ENCODE data around the gene CAMK1G. TPM values are rescaled to one million over a fixed set of nuclear protein-coding genes. Genes with fewer than 3 reads are reported as not detected.

CAMK1G gene
- total RNA-seq, 2 donors from 2014 or later: 0.55 to 2.1 TPM

DNA sequence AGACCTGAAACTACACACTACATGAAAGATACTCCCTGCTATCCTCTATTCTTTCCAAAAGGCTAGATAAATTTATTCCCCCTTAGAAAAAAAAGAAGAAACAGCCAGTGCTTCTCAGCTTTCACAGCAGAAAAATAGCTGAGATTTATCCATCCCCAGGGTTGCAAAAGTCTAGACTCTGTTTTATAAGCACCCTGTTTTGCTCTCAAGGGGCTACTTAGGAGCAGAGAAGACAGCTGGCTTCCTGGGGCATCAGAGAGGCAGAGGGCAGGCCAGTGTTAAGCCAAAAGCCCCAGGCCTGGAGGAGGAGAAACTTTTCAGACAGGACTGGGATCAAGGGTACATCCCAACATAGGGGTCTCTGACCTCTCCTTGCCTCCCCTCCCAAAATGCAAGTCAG, 64.8 kb downstream of the CAMK1G start:
- H3K36me3 Mint-ChIP-seq (ENCODE audit: low read depth): no peaks in the 10 kb centered on the region
- Histone ChIP-seq H3K4me1 (ENCODE audit: control insufficient read depth, insufficient read depth, low read length) (peaks cover 5% of the 10 kb centered on the region), H3K9me3 (ENCODE audit: control insufficient read depth, low read length) (no peaks in the 10 kb centered on the region), H3K9ac (ENCODE audit: extremely low read depth, low read length, poor library complexity, severe bottlenecking) (no peak overlapping the region), H3K27ac (ENCODE audit: low read depth, low read length) (no peak overlapping the region), H3K36me3 (ENCODE audit: control insufficient read depth, insufficient read depth, low read length) (no peaks in the 10 kb centered on the region), H3K4me3 (ENCODE audit: low read length) (no peak overlapping the region), H3K27me3 (ENCODE audit: control insufficient read depth, insufficient read depth, low read length, poor library complexity, severe bottlenecking) (no peaks in the 10 kb centered on the region)
- H3K4me3 Mint-ChIP-seq: no peak overlapping the region
- H3K27me3 Mint-ChIP-seq (ENCODE audit: insufficient read depth): peaks cover 4% of the 10 kb centered on the region
- peaks cover 13% of the 10 kb centered on the region for H3K4me1 Mint-ChIP-seq
- TF ChIP-seq, protein P1, sequence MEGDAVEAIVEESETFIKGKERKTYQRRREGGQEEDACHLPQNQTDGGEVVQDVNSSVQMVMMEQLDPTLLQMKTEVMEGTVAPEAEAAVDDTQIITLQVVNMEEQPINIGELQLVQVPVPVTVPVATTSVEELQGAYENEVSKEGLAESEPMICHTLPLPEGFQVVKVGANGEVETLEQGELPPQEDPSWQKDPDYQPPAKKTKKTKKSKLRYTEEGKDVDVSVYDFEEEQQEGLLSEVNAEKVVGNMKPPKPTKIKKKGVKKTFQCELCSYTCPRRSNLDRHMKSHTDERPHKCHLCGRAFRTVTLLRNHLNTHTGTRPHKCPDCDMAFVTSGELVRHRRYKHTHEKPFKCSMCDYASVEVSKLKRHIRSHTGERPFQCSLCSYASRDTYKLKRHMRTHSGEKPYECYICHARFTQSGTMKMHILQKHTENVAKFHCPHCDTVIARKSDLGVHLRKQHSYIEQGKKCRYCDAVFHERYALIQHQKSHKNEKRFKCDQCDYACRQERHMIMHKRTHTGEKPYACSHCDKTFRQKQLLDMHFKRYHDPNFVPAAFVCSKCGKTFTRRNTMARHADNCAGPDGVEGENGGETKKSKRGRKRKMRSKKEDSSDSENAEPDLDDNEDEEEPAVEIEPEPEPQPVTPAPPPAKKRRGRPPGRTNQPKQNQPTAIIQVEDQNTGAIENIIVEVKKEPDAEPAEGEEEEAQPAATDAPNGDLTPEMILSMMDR (conservative IDR thresholded peaks at IDR 0.05): no peak
- DNase-seq: no peak
- no peak overlapping the region for H3K27ac Mint-ChIP-seq
- no peaks in the 10 kb centered on the region for H3K9me3 Mint-ChIP-seq

DNA sequence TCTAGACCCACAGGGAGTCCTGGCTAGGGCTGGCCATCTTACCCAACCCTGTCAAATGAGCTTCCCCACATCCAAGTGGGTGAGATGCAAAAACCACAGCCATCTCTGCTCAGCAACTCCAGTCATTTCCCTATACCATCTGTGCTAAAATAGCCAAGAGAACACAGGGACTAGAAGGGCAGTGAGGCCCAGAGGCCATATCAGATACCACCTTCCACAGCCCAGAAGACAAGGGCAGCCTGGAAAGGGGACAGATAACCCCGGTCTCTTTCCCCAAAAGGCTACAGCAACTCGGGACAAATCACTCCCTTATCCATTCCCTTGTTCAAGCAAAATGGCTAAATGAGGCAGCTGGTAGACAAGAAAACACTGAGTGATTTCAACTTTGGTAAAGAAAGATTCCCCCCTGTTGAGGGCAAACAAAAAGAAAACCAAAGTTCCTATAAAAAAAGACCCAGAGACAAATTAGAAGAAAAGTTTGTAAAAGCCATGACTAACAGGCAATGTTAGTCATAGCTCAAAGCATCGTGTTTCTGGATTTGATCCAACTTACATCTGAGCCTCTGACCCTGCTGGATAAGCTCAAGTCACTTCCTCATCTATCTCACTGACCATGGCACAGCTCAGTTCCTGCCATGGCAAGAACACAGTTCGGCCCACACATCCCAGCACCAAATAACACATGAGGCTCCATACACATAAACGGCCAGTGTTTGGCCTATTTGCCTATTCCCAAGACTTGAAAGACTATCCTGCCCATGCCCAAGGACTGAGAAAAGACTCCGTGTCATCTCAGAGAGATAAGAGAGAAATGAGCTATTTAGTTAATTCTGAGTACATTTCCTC, 65.6 kb downstream of the CAMK1G start:
- no peak overlapping the region for H3K4me3 Mint-ChIP-seq
- Histone ChIP-seq H3K4me1 (ENCODE audit: control insufficient read depth, insufficient read depth, low read length) (peaks cover 10% of the 10 kb centered on the region), H3K27me3 (ENCODE audit: control insufficient read depth, insufficient read depth, low read length, poor library complexity, severe bottlenecking) (no peaks in the 10 kb centered on the region), H3K27ac (ENCODE audit: low read depth, low read length) (no peak overlapping the region), H3K9me3 (ENCODE audit: control insufficient read depth, low read length) (no peaks in the 10 kb centered on the region), H3K36me3 (ENCODE audit: control insufficient read depth, insufficient read depth, low read length) (no peaks in the 10 kb centered on the region), H3K4me3 (ENCODE audit: low read length) (no peak overlapping the region), H3K9ac (ENCODE audit: extremely low read depth, low read length, poor library complexity, severe bottlenecking) (no peak overlapping the region)
- TF ChIP-seq, protein P1 (conservative IDR thresholded peaks at IDR 0.05): no peak
- H3K27ac Mint-ChIP-seq: no peak overlapping the region
- WGBS, 2 experiments (ENCODE audit: insufficient coverage in 1 of 2, insufficient read length in 1 of 2): 67 to 83% methylated on average over 3 to 6 of the region's 6 CpGs
- H3K36me3 Mint-ChIP-seq (ENCODE audit: low read depth): no peaks in the 10 kb centered on the region
- H3K4me1 Mint-ChIP-seq: peaks cover 22% of the 10 kb centered on the region
- no peak for DNase-seq
- no peaks in the 10 kb centered on the region for H3K9me3 Mint-ChIP-seq
- peaks cover 4% of the 10 kb centered on the region for H3K27me3 Mint-ChIP-seq (ENCODE audit: insufficient read depth)

DNA sequence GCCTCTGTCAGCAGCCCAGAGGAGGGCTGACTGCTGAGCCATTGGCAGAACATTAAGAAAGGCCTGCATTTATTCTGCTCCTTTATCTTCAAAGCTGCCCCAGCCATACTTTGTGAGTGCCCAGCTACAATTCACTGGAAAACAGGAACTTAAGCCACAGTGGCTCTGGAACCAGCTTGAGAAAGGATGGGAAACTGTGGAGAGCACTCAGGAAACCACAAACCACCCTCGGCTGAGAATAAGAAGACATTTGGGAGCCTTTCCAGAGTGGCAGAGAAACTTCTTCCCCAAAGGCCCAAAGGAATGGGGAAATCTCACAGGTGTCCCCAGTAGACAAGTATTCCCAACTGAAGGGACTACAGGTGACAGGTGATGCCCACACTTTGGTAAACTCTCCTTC, 66.9 kb downstream of the CAMK1G start:
- H3K27me3 ChIP-seq (ENCODE audit: control insufficient read depth, insufficient read depth, low read length, poor library complexity, severe bottlenecking): no peaks in the 10 kb centered on the region
- no peaks in the 10 kb centered on the region for H3K36me3 ChIP-seq (ENCODE audit: control insufficient read depth, insufficient read depth, low read length)
- H3K9me3 ChIP-seq (ENCODE audit: control insufficient read depth, low read length): no peaks in the 10 kb centered on the region
- peaks cover 14% of the 10 kb centered on the region for H3K4me1 ChIP-seq (ENCODE audit: control insufficient read depth, insufficient read depth, low read length)
- Mint-ChIP-seq H3K27me3 (ENCODE audit: insufficient read depth) (peaks cover 4% of the 10 kb centered on the region), H3K27ac (no peak overlapping the region), H3K4me1 (peaks cover 30% of the 10 kb centered on the region), H3K9me3 (no peaks in the 10 kb centered on the region), H3K4me3 (no peak overlapping the region), H3K36me3 (ENCODE audit: low read depth) (no peaks in the 10 kb centered on the region)
- TF ChIP-seq, protein P1 (conservative IDR thresholded peaks at IDR 0.05): no peak
- H3K27ac ChIP-seq (ENCODE audit: low read depth, low read length): no peak overlapping the region
- no peak overlapping the region for H3K4me3 ChIP-seq (ENCODE audit: low read length)
- DNase-seq: no peak
- WGBS, 2 experiments (ENCODE audit: insufficient coverage in 1 of 2, insufficient read length in 1 of 2): 90 to 100% methylated on average over 1 of the region's 1 CpG
- H3K9ac ChIP-seq (ENCODE audit: extremely low read depth, low read length, poor library complexity, severe bottlenecking): no peak overlapping the region
